Liver (tissue), 9 donors: ENCODE results near the gene KANK2. TPM values are rescaled to one million over a fixed set of nuclear protein-coding genes. Genes with fewer than 3 reads are reported as not detected.
"Not testable (repeated sequence)": the region's sequence is repeated elsewhere in the genome, so short reads cannot be mapped to it uniquely, and the experiment has no call there.

Source experiments
- DNase-seq: peaks from one replicate; pipeline ENCODE4 v3.0.0-alpha.2; 2017; ENCODE audit warnings: low spot score
- H3K27ac ChIP-seq, 2 donors: one replicate each; pipeline ENCODE4 v1.7.0; 2013; ENCODE audit warnings: inconsistent platforms in 2 of 2, low read length in 2 of 2, control low read depth in 1 of 2, low read depth in 1 of 2, mild to moderate bottlenecking in 1 of 2
- H3K27me3 ChIP-seq, 4 donors: one replicate each; pipeline versions ENCODE4 v1.6.1 to v1.7.0; 2013; ENCODE audit warnings: low read length in 3 of 4, inconsistent platforms in 1 of 4, mild to moderate bottlenecking in 1 of 4, moderate library complexity in 1 of 4; ENCODE audit not compliant: control insufficient read depth in 4 of 4, insufficient read depth in 4 of 4
- H3K36me3 ChIP-seq, 4 donors: one replicate each; pipeline versions ENCODE4 v1.6.1 to v1.7.0; 2013; ENCODE audit warnings: low read length in 3 of 4, mild to moderate bottlenecking in 3 of 4, low read depth in 1 of 4, moderate library complexity in 1 of 4; ENCODE audit not compliant: control insufficient read depth in 4 of 4, insufficient read depth in 3 of 4
- H3K4me1 ChIP-seq, 4 donors: one replicate each; pipeline versions ENCODE4 v1.6.1 to v1.7.0; 2013; ENCODE audit warnings: low read length in 3 of 4, mild to moderate bottlenecking in 3 of 4, moderate library complexity in 1 of 4; ENCODE audit not compliant: control insufficient read depth in 4 of 4, insufficient read depth in 4 of 4
- H3K4me3 ChIP-seq, 3 donors: one replicate each; pipeline versions ENCODE4 v1.6.1 to v1.7.0; 2013; ENCODE audit warnings: low read length in 3 of 3, control low read depth in 1 of 3, low read depth in 1 of 3, mild to moderate bottlenecking in 1 of 3
- H3K9ac ChIP-seq, 2 donors: one replicate each; pipeline ENCODE4 v1.7.0; 2013; ENCODE audit warnings: low read length in 2 of 2, mild to moderate bottlenecking in 2 of 2, moderate library complexity in 2 of 2, control low read depth in 1 of 2, low read depth in 1 of 2
- H3K9me3 ChIP-seq, 4 donors: one replicate each; pipeline versions ENCODE4 v1.6.1 to v1.7.0; 2013; ENCODE audit warnings: low read length in 3 of 4; ENCODE audit not compliant: control insufficient read depth in 4 of 4
- ATF3 ChIP-seq: IDR thresholded peaks from 2 replicates; pipeline ENCODE4 v1.6.1; 2016; ENCODE audit warnings: antibody characterized with exemption
- EGR1 ChIP-seq, 2 donors: IDR thresholded peaks; 2 replicates each; pipeline ENCODE4 v1.6.1; 2016 to 2018; ENCODE audit warnings: antibody characterized with exemption in 2 of 2, low read depth in 2 of 2
- FOXA2 ChIP-seq: IDR thresholded peaks from 2 replicates; pipeline ENCODE4 v1.6.1; 2016; ENCODE audit warnings: antibody characterized with exemption
- HNF4A ChIP-seq, 2 donors: conservative IDR thresholded peaks; 2 replicates each; pipeline ENCODE4 v1.6.1; 2016; ENCODE audit warnings: antibody characterized with exemption in 2 of 2, mild to moderate bottlenecking in 2 of 2
- HNF4G ChIP-seq: IDR thresholded peaks from 2 replicates; pipeline ENCODE4 v1.6.1; 2016; ENCODE audit warnings: antibody characterized with exemption
- JUND ChIP-seq, 2 donors: IDR thresholded peaks; 2 replicates each; pipeline ENCODE4 v1.6.1; 2016; ENCODE audit warnings: antibody characterized with exemption in 2 of 2
- MAX ChIP-seq: IDR thresholded peaks from 2 replicates; pipeline ENCODE4 v1.6.1; 2016; ENCODE audit warnings: antibody characterized with exemption
- NR2F2 ChIP-seq: IDR thresholded peaks from 2 replicates; pipeline ENCODE4 v1.6.1; 2016; ENCODE audit warnings: antibody characterized with exemption
- RAD21 ChIP-seq, 2 donors: IDR thresholded peaks; 2 replicates each; pipeline ENCODE4 v1.6.1; 2016; ENCODE audit warnings: antibody characterized with exemption in 2 of 2, mild to moderate bottlenecking in 2 of 2
- REST ChIP-seq: IDR thresholded peaks from 2 replicates; pipeline ENCODE4 v1.6.1; 2016; ENCODE audit warnings: antibody characterized with exemption, mild to moderate bottlenecking
- RXRA ChIP-seq, 2 donors: IDR thresholded peaks; 2 replicates each; pipeline ENCODE4 v1.6.1; 2017 to 2018; ENCODE audit warnings: antibody characterized with exemption in 2 of 2, mild to moderate bottlenecking in 1 of 2
- SP1 ChIP-seq: IDR thresholded peaks from 2 replicates; pipeline ENCODE4 v1.6.1; 2018; ENCODE audit warnings: antibody characterized with exemption, mild to moderate bottlenecking
- TAF1 ChIP-seq: conservative IDR thresholded peaks from 2 replicates; pipeline ENCODE4 v1.6.1; 2016; ENCODE audit warnings: antibody characterized with exemption, mild to moderate bottlenecking
- YY1 ChIP-seq: IDR thresholded peaks from 2 replicates; pipeline ENCODE4 v1.6.1; 2016; ENCODE audit warnings: antibody characterized with exemption, mild to moderate bottlenecking
- WGBS: extraction: QIAGEN DNeasy Blood & Tissue Kit; methylation state at CpG from one replicate; pipeline ENCODE4 v1.1.7; 2013; 5-methylcytosine and 5-hydroxymethylcytosine counted together
- polyA plus RNA-seq, 2 donors: library from polyadenylated mRNA; stranded (reverse) in 1 of 2; unstranded in 1 of 2; fragments of 200-250 nt in 1 of 2; fragments of >200 nt in 1 of 2; fragmentation: Nextera tagmentation in 1 of 2; extraction: Ambion mirVana in 1 of 2; gene quantifications; one replicate each; pipeline versions ENCODE4 v1.2.1 to v1.2.3, GENCODE V29; 2013 to 2015
- total RNA-seq, 2 donors: library from RNA; depleted of rRNA; stranded (reverse); fragments of >200 nt; gene quantifications; one replicate each; pipeline ENCODE4 v1.2.3, GENCODE V29; 2014
- donor health status: healthy.
- donor health status: healthy.
- donor health status: healthy.
- donor health status: healthy.
- donor health status: healthy.

Gene KANK2
- total and polyA plus RNA-seq, 4 donors: 15.0 to 67.8 (median 40.6) TPM

- TF ChIP-seq JUND (IDR thresholded peaks at IDR 0.05): no peak
- no peak for TF ChIP-seq RAD21 (IDR thresholded peaks at IDR 0.05)
- TF ChIP-seq MAX: no peak
These were observed 14.4 kb downstream of the KANK2 start (continued) for GRCh38 chr19:11182994-11183393.

GRCh38 chr19:11181488-11181887, 15.9 kb downstream of the KANK2 start:
- 96% methylated on average over 4 of the region's 4 CpGs for WGBS
- TF ChIP-seq TAF1 (no peak), RAD21 (IDR thresholded peaks at IDR 0.05) (no peak)
- H3K27me3 ChIP-seq: no peaks in the 10 kb centered on the region
- DNase-seq: no peak
- no peaks in the 10 kb centered on the region for H3K9me3 ChIP-seq
- no peak overlapping the region for H3K27ac ChIP-seq
- no peak overlapping the region for H3K9ac ChIP-seq
- H3K4me3 ChIP-seq: no peak overlapping the region
- H3K4me1 ChIP-seq: peaks cover 6 to 21% (median 14%) of the 10 kb centered on the region in 4 donors
- H3K36me3 ChIP-seq: peaks cover under 1 to 15% (median 4%) of the 10 kb centered on the region in 4 donors

GRCh38 chr19:11180975-11181374, 16.4 kb downstream of the KANK2 start:
- Histone ChIP-seq H3K36me3 (peaks cover 1 to 20% (median 7%) of the 10 kb centered on the region in 4 donors), H3K4me1 (peaks cover 6 to 21% (median 14%) of the 10 kb centered on the region in 4 donors)
- not testable (repeated sequence) for H3K9ac ChIP-seq, DNase-seq, H3K27me3 ChIP-seq, H3K4me3 ChIP-seq, H3K27ac ChIP-seq, H3K9me3 ChIP-seq
- WGBS: 79% methylated on average over 8 of the region's 8 CpGs

GRCh38 chr19:11180346-11180745, 17.0 kb downstream of the KANK2 start:
- H3K36me3 ChIP-seq: peaks cover 1 to 23% (median 7%) of the 10 kb centered on the region in 4 donors

More at GRCh38 chr19:11180346-11180745, 17.0 kb downstream of the KANK2 start:
- Histone ChIP-seq H3K4me1 (peaks cover 6 to 21% (median 13%) of the 10 kb centered on the region in 4 donors), H3K9me3 (no peaks in the 10 kb centered on the region), H3K9ac (no peak overlapping the region), H3K27ac (peak overlapping the region; percentile 17), H3K27me3 (no peaks in the 10 kb centered on the region), H3K4me3 (no peak overlapping the region)
- no peak for TF ChIP-seq SP1
- no peak for TF ChIP-seq EGR1 (IDR thresholded peaks at IDR 0.05; ENCODE audit: low read depth in 2 of 2)
- no peak for TF ChIP-seq HNF4A (conservative IDR thresholded peaks at IDR 0.05)
- TF ChIP-seq NR2F2: no peak
- TF ChIP-seq ATF3: no peak
- TF ChIP-seq REST: no peak
- TF ChIP-seq RXRA (IDR thresholded peaks at IDR 0.05): no peak
- TF ChIP-seq RAD21 (IDR thresholded peaks at IDR 0.05): no peak
- no peak for TF ChIP-seq YY1
- TF ChIP-seq FOXA2: no peak
- no peak for TF ChIP-seq HNF4G
- DNase-seq: no peak
- WGBS: 77% methylated on average over 8 of the region's 8 CpGs
